ENCODE data around the gene SLC7A8. TPM values are rescaled to one million over a fixed set of nuclear protein-coding genes. Genes with fewer than 3 reads are reported as not detected.

Gene SLC7A8
- polyA plus RNA-seq, 1 experiment: 0.78 TPM

- POLR2A ChIA-PET: interaction anchor here (0.7 kb wide), 1 partner anchor 24 kb away, joined by 5 read pairs; no protein-coding TSS in a partner anchor
- DNase-seq (ENCODE audit: low read depth, low spot score): no peak
- TF ChIP-seq CTCF (IDR thresholded peaks at IDR 0.05; ENCODE audit: low read depth, low read length): no peak
- CTCF ChIA-PET: interaction anchor here (0.7 to 1.8 kb wide), 4 partner anchors 31 to 83 kb away, joined by 3 to 8 read pairs (median 6); no protein-coding TSS in a partner anchor
- no peak overlapping the region for H3K27ac ChIP-seq (ENCODE audit: low read depth, low read length)
- H3K4me3 ChIP-seq (ENCODE audit: low read depth, low read length): no peak overlapping the region
- no peaks in the 10 kb centered on the region; the same call in 1 of the 2 replicates for H3K9me3 ChIP-seq (ENCODE audit: control insufficient read depth, insufficient read depth, low read length)
- H3K27me3 ChIP-seq (ENCODE audit: control insufficient read depth, insufficient read depth, low read length): peaks cover 13% of the 10 kb centered on the region
Measured at GRCh38 chr14:23151342-23151741, 32.1 kb downstream of the SLC7A8 start.

DNA sequence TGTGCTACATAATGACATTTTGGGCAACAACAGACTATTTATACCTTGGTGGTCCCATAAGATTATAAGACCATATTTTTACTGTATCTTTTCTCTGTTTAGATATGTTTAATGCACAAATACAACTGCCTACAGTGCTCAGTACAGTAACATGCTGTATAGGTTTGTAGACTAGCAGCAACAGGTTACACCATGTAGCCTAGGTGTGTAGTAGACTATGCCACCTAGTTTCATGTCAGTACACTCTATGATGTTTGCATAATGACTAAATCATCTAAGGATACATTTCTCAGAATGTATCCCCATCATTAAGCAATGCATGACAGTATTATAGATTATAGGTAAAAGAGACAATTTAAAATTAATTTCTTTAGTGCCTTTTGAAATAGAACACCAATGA, 33.7 kb downstream of the SLC7A8 start:
- Histone ChIP-seq H3K9me3 (ENCODE audit: control insufficient read depth, insufficient read depth, low read length) (no peaks in the 10 kb centered on the region; the same call in 1 of the 2 replicates), H3K27me3 (ENCODE audit: control insufficient read depth, insufficient read depth, low read length) (peaks cover 13% of the 10 kb centered on the region), H3K4me3 (ENCODE audit: low read depth, low read length) (no peak overlapping the region), H3K27ac (ENCODE audit: low read depth, low read length) (no peak overlapping the region)
- CTCF ChIA-PET: interaction anchor here (0.5 to 1.8 kb wide), 3 partner anchors 28 to 145 kb away, joined by 3 to 6 read pairs (median 4); no protein-coding TSS in a partner anchor
- no peak for TF ChIP-seq CTCF (IDR thresholded peaks at IDR 0.05; ENCODE audit: low read depth, low read length)
- DNase-seq (ENCODE audit: low read depth, low spot score): no peak
- POLR2A ChIA-PET: no interaction called here

DNA sequence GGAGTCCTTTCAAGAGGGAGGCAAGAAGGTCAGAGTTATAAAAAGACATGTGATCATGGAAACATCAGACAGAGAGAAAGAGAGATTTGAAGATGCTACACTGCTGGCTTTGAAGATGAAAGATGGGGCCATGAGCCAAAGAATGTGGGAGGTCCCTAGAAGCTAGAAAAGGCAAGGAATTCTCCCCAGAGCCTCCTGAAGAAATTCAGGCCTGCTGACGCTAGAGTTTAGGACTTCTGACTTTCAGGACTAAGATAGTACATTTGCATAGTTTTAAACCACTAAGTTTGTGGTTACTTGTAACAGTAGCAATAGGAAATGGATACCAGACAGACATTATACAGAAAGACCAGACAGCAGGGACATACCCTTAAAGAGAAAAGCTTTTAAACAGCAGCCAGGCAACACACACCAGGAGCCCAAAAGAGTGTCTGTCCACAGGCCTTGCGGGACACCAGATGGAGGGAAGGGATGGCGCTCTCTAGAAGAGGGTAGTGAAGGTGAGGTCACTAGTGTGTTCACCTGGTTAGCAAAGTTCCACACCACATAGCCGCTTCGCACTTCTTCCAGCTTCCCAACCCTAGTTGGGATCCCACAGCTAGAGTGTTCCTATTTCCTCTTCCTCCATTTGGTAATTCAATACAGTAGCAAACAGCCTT, 34.7 kb downstream of the SLC7A8 start:
- no peaks in the 10 kb centered on the region for H3K9me3 ChIP-seq (ENCODE audit: control insufficient read depth, insufficient read depth, low read length)
- H3K27ac ChIP-seq (ENCODE audit: low read depth, low read length): no peak overlapping the region
- no peak for TF ChIP-seq CTCF (IDR thresholded peaks at IDR 0.05; ENCODE audit: low read depth, low read length)
- CTCF ChIA-PET: no interaction called here
- POLR2A ChIA-PET: no interaction called here
- no peak overlapping the region for H3K4me3 ChIP-seq (ENCODE audit: low read depth, low read length)
- DNase-seq (ENCODE audit: low read depth, low spot score): no peak
- peaks cover 13% of the 10 kb centered on the region for H3K27me3 ChIP-seq (ENCODE audit: control insufficient read depth, insufficient read depth, low read length)

GRCh38 chr14:23147676-23148075, 35.8 kb downstream of the SLC7A8 start:
- peak; percentile 27 for DNase-seq (ENCODE audit: low read depth, low spot score)
- Histone ChIP-seq H3K4me3 (ENCODE audit: low read depth, low read length) (no peak overlapping the region), H3K27me3 (ENCODE audit: control insufficient read depth, insufficient read depth, low read length) (peaks cover 17% of the 10 kb centered on the region), H3K9me3 (ENCODE audit: control insufficient read depth, insufficient read depth, low read length) (no peaks in the 10 kb centered on the region), H3K27ac (ENCODE audit: low read depth, low read length) (no peak overlapping the region)
- no peak for TF ChIP-seq CTCF (IDR thresholded peaks at IDR 0.05; ENCODE audit: low read depth, low read length)
- POLR2A ChIA-PET: no interaction called here
- CTCF ChIA-PET: interaction anchor here (1.6 kb wide), 1 partner anchor 39 kb away, joined by 4 read pairs; no protein-coding TSS in a partner anchor

GRCh38 chr14:23146980-23147379, 36.5 kb downstream of the SLC7A8 start:
- CTCF ChIA-PET: interaction anchor here (1.0 to 1.6 kb wide), 2 partner anchors 26 to 40 kb away, joined by 3 to 4 read pairs; no protein-coding TSS in a partner anchor
- no peak overlapping the region for H3K4me3 ChIP-seq (ENCODE audit: low read depth, low read length)
- H3K27ac ChIP-seq (ENCODE audit: low read depth, low read length): no peak overlapping the region
- no peak for DNase-seq (ENCODE audit: low read depth, low spot score)
- peaks cover 21% of the 10 kb centered on the region for H3K27me3 ChIP-seq (ENCODE audit: control insufficient read depth, insufficient read depth, low read length)
- H3K9me3 ChIP-seq (ENCODE audit: control insufficient read depth, insufficient read depth, low read length): no peaks in the 10 kb centered on the region
- POLR2A ChIA-PET: no interaction called here
- no peak for TF ChIP-seq CTCF (IDR thresholded peaks at IDR 0.05; ENCODE audit: low read depth, low read length)

All from AG04450 (cell line).